Right cardiac atrium (tissue), 5 donors: Measurements from ENCODE around the gene TMEM138. TPM values are rescaled to one million over a fixed set of nuclear protein-coding genes. Genes with fewer than 3 reads are reported as not detected.

Experiments used
- ATAC-seq, 2 donors: fragments of 200-7000 bp; cut with Tn5 transposase; one replicate each; pipeline versions ENCODE4 v1.8.0 to v1.9.1; 2020; ENCODE audit warnings: moderate library complexity in 2 of 2, mild to moderate bottlenecking in 1 of 2
- DNase-seq, 3 donors: peaks; one replicate each; pipeline ENCODE4 v3.0.0-alpha.2; 2020
- H3K27ac ChIP-seq: one replicate; pipeline ENCODE4 v1.5.1; 2013; ENCODE audit warnings: mild to moderate bottlenecking, low read length, control low read depth, moderate library complexity
- H3K27me3 ChIP-seq: one replicate; pipeline ENCODE4 v1.6.1; 2013; ENCODE audit not compliant: control insufficient read depth, insufficient read depth
- H3K4me1 ChIP-seq: one replicate; pipeline ENCODE4 v1.6.1; 2013; ENCODE audit warnings: low read length; ENCODE audit not compliant: control insufficient read depth, insufficient read depth
- H3K4me3 ChIP-seq: one replicate; pipeline ENCODE4 v1.5.1; 2013; ENCODE audit warnings: low read length, control low read depth
- H3K9me3 ChIP-seq: one replicate; pipeline ENCODE4 v1.6.1; 2013; ENCODE audit warnings: low read length; ENCODE audit not compliant: control insufficient read depth
- WGBS: extraction: QIAGEN DNeasy Blood & Tissue Kit; methylation state at CpG from one replicate; pipeline ENCODE4 v1.1.7; 2013; 5-methylcytosine and 5-hydroxymethylcytosine counted together
- intact Hi-C, 4 donors: fragments of 100-400 bp; cut with DNase I; formaldehyde crosslinking; loops; one replicate each; pipeline versions ENCODE4 v1.11.0 to v1.14.0; 2022 to 2023
- polyA plus RNA-seq: library from polyadenylated mRNA; stranded (reverse); fragments of 200-250 nt; gene quantifications from one replicate; pipeline ENCODE4 v1.2.3, GENCODE V29; 2013
- total RNA-seq, 4 donors: library from RNA; stranded (reverse); fragmentation: NEBNext Ultra II Directional; extraction: Animal tissue kit (Norgen Biotek cat#: 25700); gene quantifications; one replicate each; pipeline ENCODE4 v1.2.1, GENCODE V29; 2021
- donor health status: healthy with polysubstance abuse.
- donor health status: DM: no; HTN: yes; CAD: no.
- donor health status: DM: no; HTN: no; CAD: no.
- donor health status: DM: no; HTN: yes; CAD: no; lungs with severe emphysema.
- donor health status: DM: yes; HTN: yes; CAD: no.

The TMEM138 gene
- total and polyA plus RNA-seq, 5 donors, result 23.9 to 27.4 (median 26.9) TPM

GRCh38 chr11:61342207-61342803 lies 19.9 kb upstream of the TMEM138 start:
- no peaks in the 10 kb centered on the region for H3K9me3 ChIP-seq
- 84% methylated on average over 20 of the region's 20 CpGs for WGBS
- DNase-seq, result no peak
- no peaks in the 10 kb centered on the region for H3K4me1 ChIP-seq
- H3K4me3 ChIP-seq, result no peak overlapping the region
- no peak for ATAC-seq
- no peak overlapping the region for H3K27ac ChIP-seq
- no peaks in the 10 kb centered on the region for H3K27me3 ChIP-seq
- intact Hi-C loops, result no loop called here

DNA sequence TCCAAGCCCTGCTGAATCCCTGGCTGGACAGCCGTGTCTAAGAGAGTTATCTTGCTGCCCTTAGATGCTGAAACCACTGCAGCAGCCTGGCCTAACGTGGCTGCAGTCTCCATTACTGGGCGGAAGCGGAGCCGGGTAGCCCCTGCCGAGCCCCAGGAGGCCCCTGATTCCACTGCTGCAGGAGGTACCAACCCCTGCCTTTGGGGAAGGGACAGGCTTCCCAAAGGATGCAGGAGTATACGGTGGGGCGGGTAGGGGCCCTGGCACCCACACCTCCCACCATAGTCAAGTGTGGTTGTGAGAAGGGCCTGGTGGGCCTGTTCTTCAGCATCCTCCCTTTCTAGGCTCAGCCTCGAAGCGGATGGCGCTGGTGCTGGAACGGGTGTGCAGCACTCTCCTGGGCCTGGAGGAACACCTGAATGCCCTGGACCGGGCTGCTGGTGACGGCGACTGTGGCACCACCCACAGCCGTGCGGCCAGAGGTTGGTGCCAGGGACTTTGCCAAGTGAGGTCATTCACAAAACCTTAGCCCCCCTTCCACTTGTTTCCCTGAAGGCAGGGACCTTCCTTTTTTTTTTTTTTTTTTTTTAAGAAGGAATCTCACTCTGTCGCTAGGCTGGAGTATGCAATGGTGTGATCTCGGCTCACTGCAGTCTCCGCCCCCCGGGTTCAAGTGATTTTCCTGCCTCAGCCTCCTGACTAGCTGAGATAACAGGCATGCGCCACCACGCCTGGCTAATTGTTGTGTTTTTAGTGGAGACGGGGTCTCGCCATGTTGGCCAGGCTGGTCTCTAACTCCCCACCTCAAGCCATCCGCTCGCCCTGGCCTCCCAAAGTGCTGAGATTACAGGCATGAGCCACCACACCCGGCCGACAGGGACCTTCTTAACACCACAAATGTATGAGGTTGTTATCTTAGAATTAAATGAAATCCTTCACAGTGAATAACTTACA lies 18.1 kb upstream of the TMEM138 start:
- H3K27ac ChIP-seq, result no peak overlapping the region
- no peak for DNase-seq

DNA sequence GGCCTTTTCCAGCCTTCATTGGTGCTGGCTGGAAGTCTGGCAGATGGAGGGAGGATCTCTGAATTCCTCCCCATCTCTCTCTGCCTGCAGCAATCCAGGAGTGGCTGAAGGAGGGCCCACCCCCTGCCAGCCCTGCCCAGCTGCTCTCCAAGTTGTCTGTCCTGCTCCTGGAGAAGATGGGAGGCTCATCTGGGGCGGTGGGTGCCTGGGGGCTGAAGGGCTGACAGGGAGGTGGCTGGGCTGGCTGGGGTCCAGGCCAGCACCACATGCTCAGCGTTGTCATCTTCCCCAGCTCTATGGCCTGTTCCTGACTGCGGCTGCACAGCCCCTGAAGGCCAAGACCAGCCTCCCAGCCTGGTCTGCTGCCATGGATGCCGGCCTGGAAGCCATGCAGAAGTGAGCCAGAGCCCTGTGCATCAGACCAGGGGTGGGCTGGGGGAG lies 17.0 kb upstream of the TMEM138 start:
- ATAC-seq (no peak), DNase-seq (no peak)
- H3K27ac ChIP-seq, result no peak overlapping the region
- peaks cover 2% of the 10 kb centered on the region for H3K4me1 ChIP-seq
- H3K9me3 ChIP-seq, result no peaks in the 10 kb centered on the region
- intact Hi-C loops, result no loop called here
- H3K4me3 ChIP-seq, result no peak overlapping the region
- 52% methylated on average over 4 of the region's 4 CpGs for WGBS
- no peaks in the 10 kb centered on the region for H3K27me3 ChIP-seq

More for the DNA sequence above, 18.1 kb upstream of the TMEM138 start:
- H3K4me1 ChIP-seq, result peaks cover 2% of the 10 kb centered on the region
- H3K9me3 ChIP-seq, result no peaks in the 10 kb centered on the region
- intact Hi-C loops, result no loop called here
- 93% methylated on average over 29 of the region's 29 CpGs for WGBS
- H3K27me3 ChIP-seq, result no peaks in the 10 kb centered on the region
- H3K4me3 ChIP-seq, result no peak overlapping the region
- ATAC-seq, result no peak

DNA sequence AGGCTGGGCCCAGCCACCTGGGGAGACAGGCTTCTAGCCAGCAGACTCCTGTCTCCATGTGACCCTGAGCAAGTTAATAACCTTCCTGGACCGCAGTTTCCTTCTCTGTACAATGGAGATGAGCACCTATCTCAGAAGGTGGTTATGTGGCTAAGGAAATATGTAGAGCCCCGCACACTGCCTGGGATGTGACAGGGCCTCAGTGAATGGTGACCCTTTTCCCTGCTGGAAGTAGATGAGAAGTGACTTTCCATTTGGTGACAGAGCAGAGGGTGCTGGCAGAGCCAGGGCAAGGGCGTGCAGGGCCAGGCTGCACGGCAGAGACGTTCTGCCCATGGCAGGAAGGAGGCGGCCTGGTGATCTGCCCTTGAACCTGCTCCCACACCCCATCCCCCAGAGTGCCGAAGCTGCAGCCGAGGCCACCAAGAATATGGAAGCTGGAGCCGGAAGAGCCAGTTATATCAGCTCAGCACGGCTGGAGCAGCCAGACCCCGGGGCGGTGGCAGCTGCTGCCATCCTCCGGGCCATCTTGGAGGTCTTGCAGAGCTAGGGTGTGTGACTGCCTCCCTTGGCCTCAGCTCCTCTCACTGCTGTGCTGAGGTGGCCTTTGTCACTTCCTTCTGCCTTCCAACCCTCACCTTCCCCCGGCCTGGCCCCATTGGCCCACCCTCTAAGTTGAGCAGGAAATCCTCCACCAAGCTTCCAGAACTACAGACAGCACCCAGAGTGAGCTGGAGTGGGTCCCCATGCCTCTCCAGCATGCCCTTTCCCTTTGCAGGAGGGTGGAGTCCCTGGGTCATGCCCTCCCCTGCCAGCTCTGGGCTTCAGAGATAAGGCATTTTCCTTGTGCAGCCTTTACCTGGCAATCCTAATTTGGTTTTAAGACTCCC lies 16.0 kb upstream of the TMEM138 start:
- Histone ChIP-seq H3K4me1 (peaks cover 2% of the 10 kb centered on the region), H3K27me3 (no peaks in the 10 kb centered on the region), H3K27ac (no peak overlapping the region), H3K9me3 (no peaks in the 10 kb centered on the region), H3K4me3 (no peak overlapping the region)
- WGBS, result 80% methylated on average over 14 of the region's 14 CpGs
- DNase-seq, result no peak
- no peak for ATAC-seq
- intact Hi-C loops, result no loop called here

DNA sequence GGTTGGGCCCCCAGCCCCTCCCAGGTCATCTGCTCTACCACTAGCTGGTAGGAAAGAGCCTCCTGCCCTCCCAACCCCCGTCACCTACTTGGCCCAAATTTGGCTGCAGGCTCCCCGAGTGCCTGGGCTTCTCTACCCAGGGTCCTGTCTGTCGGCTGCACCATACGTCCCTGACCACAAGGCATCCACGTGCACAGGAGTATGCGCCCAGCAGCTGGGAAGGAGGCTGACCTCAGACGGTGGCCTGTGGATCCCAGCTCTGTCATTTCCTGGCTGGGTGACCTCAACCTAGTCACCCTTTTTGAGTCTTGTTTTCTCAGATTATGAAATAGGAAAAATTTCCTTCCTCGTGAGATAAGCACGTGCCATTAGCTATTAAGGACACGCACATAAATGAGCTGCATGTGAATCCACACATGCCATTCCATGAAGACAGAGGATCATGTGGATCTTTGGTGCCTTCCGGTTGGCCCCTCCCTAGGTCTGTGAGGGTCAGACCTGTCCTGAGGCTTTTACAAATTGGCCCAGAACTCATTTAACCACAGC lies 14.2 kb upstream of the TMEM138 start:
- intact Hi-C loops, result no loop called here
- Histone ChIP-seq H3K27me3 (no peaks in the 10 kb centered on the region), H3K27ac (no peak overlapping the region), H3K4me1 (peaks cover 2% of the 10 kb centered on the region), H3K9me3 (no peaks in the 10 kb centered on the region), H3K4me3 (no peak overlapping the region)
- no peak for DNase-seq
- ATAC-seq, result peak; percentile 27 to 82
- 55% methylated on average over 11 of the region's 11 CpGs for WGBS

GRCh38 chr11:61349189-61349751 lies 12.9 kb upstream of the TMEM138 start:
- DNase-seq, result no peak
- Histone ChIP-seq H3K4me1 (peaks cover 2% of the 10 kb centered on the region), H3K27ac (no peak overlapping the region), H3K27me3 (no peaks in the 10 kb centered on the region), H3K4me3 (no peak overlapping the region), H3K9me3 (no peaks in the 10 kb centered on the region)
- intact Hi-C loops, result no loop called here
- 89% methylated on average over 12 of the region's 12 CpGs for WGBS
- no peak for ATAC-seq

DNA sequence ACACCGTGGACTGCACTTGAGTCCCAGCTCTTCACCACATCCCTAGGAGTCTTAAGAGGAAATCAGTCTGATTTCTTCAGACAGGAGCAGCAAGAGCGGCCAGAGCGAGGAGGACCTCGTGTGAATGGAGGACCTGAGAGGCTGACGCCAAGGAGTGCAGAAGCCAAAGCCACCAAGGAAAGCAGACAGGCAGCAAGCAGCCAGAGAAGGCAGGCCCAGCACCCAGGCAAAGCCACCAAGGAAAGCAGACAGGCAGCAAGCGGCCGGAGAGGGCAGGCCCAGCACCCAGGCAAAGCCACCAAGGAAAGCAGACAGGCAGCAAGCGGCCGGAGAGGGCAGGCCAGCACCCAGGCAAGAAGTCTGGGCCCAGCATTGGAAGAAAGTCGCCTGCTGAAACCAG lies 12.3 kb upstream of the TMEM138 start:
- ATAC-seq, result no peak
- DNase-seq, result no peak
- Histone ChIP-seq H3K27me3 (no peaks in the 10 kb centered on the region), H3K4me3 (no peak overlapping the region), H3K4me1 (peaks cover 2% of the 10 kb centered on the region), H3K9me3 (no peaks in the 10 kb centered on the region), H3K27ac (no peak overlapping the region)
- intact Hi-C loops, result no loop called here
- WGBS, result 93% methylated on average over 10 of the region's 10 CpGs

DNA sequence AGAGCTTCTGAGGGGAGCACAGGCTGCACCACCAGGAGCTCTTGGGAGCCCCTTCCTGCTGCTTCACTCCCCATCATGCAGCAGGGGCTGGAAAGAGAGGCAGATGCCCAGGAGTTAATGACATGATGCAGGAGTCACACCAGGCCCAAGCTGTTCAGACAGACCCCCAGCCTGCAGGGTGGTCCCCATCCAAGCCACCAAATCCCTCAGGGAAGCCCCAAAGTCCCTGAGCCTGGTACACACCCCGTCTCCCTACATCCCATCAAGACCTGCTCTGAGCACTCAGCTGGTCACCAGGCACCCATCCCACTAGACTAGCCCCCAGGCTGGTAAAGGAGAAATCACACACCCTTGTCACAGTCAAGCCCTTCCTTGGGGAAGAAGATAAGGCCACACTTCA lies 11.8 kb upstream of the TMEM138 start:
- intact Hi-C loops, result no loop called here
- WGBS, result 94% methylated on average over 1 of the region's 1 CpG
- DNase-seq, result no peak

GRCh38 chr11:61350803-61351202 lies 11.4 kb upstream of the TMEM138 start:
- Histone ChIP-seq H3K4me3 (no peak overlapping the region), H3K27ac (no peak overlapping the region), H3K4me1 (peaks cover 2% of the 10 kb centered on the region), H3K9me3 (no peaks in the 10 kb centered on the region), H3K27me3 (no peaks in the 10 kb centered on the region)
- ATAC-seq (no peak), DNase-seq (no peak)
- WGBS, result 94% methylated on average over 8 of the region's 8 CpGs
- intact Hi-C loops, result no loop called here

More for the DNA sequence above, 11.8 kb upstream of the TMEM138 start:
- Histone ChIP-seq H3K27me3 (no peaks in the 10 kb centered on the region), H3K27ac (no peak overlapping the region), H3K4me3 (no peak overlapping the region), H3K4me1 (peaks cover 2% of the 10 kb centered on the region), H3K9me3 (no peaks in the 10 kb centered on the region)
- no peak for ATAC-seq

DNA sequence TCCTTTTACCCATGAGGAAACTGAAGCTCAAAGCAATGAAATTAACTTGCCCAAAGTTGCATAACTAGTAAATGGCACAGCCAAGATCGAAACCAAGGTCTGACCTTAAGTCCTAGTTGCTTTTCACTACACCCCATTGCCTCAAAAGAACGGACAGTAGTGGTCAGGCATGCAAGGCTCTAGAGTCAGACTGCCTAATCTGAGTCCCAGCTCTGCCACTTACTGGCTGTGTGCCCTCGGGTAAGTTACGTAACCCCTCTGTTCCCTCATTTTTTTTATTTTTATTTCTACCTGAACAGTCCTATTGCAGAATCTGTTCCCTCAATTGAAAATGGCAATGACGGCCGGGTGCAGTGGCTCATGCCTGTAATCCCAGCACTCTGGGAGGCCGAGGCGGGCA lies 10.1 kb upstream of the TMEM138 start:
- H3K27ac ChIP-seq, result no peak overlapping the region
- no peak for ATAC-seq
- no peaks in the 10 kb centered on the region for H3K9me3 ChIP-seq
- no peak overlapping the region for H3K4me3 ChIP-seq
- DNase-seq, result no peak
- WGBS, result 83% methylated on average over 8 of the region's 8 CpGs
- intact Hi-C loops, result no loop called here
- peaks cover 2% of the 10 kb centered on the region for H3K4me1 ChIP-seq
- H3K27me3 ChIP-seq, result no peaks in the 10 kb centered on the region
